HepG2 (cell line): ENCODE results near the gene SCAI. TPM values are rescaled to one million over a fixed set of nuclear protein-coding genes. Genes with fewer than 3 reads are reported as not detected.
A peak's percentile ranks its signal among the peaks of the same experiment; 100 is the strongest.

Experiments
- ASH2L ChIP-seq: fragments of 300-600, 200-600 bp; sonication (generic); IDR thresholded peaks from 2 replicates; pipeline ENCODE4 v1.7.0; 2017; ENCODE audit warnings: low read depth, mild to moderate bottlenecking, moderate library complexity, mixed read lengths, low read length; ENCODE audit not compliant: insufficient read length
- DPF2 ChIP-seq: sonication (generic); formaldehyde crosslinking; IDR thresholded peaks from 2 replicates; pipeline ENCODE4 v1.4.0; 2020; ENCODE audit warnings: mild to moderate bottlenecking, low read depth, missing genetic modification reagents, borderline replicate concordance
- E2F2 ChIP-seq: sonication (generic); formaldehyde crosslinking; IDR thresholded peaks from 2 replicates; pipeline ENCODE4 v1.4.0; 2020; ENCODE audit warnings: missing genetic modification reagents, borderline replicate concordance
- FOXO1 ChIP-seq: sonication (generic); formaldehyde crosslinking; IDR thresholded peaks from 2 replicates; pipeline ENCODE4 v1.4.0; 2020; ENCODE audit warnings: missing genetic modification reagents
- HMG20B ChIP-seq: conservative IDR thresholded peaks from 2 replicates; pipeline ENCODE4 v1.6.1; 2016; ENCODE audit warnings: missing genetic modification reagents, missing compliant biosample characterization
- HOXA3 ChIP-seq: sonication (generic); formaldehyde crosslinking; IDR thresholded peaks from 2 replicates; pipeline ENCODE4 v1.5.0; 2020; ENCODE audit warnings: missing genetic modification reagents
- MED1 ChIP-seq: sonication (generic); formaldehyde crosslinking; IDR thresholded peaks from 2 replicates; pipeline ENCODE4 v1.4.0; 2020; ENCODE audit warnings: missing genetic modification reagents
- NFE2 ChIP-seq: sonication (generic); formaldehyde crosslinking; IDR thresholded peaks from 2 replicates; pipeline ENCODE4 v1.4.0; 2020; ENCODE audit warnings: missing genetic modification reagents
- SIX1 ChIP-seq: sonication (generic); formaldehyde crosslinking; IDR thresholded peaks from 2 replicates; pipeline ENCODE4 v1.4.0; 2020; ENCODE audit warnings: missing genetic modification reagents, borderline replicate concordance
- SKIL ChIP-seq: sonication (generic); formaldehyde crosslinking; IDR thresholded peaks from 2 replicates; pipeline ENCODE4 v1.8.0; 2022; ENCODE audit warnings: missing genetic modification reagents, mild to moderate bottlenecking, moderate library complexity, borderline replicate concordance
- TBX3 ChIP-seq: fragments of 450-650 bp; IDR thresholded peaks from 2 replicates; pipeline ENCODE4 v1.6.1; 2017; ENCODE audit warnings: antibody characterized with exemption, mild to moderate bottlenecking, inconsistent platforms, borderline replicate concordance
- THAP11 ChIP-seq: IDR thresholded peaks from 2 replicates; pipeline ENCODE4 v1.6.1; 2016; ENCODE audit warnings: missing biosample characterization, missing genetic modification reagents
- TRAFD1 ChIP-seq: sonication (generic); formaldehyde crosslinking; IDR thresholded peaks from 2 replicates; pipeline ENCODE4 v1.5.1; 2020; ENCODE audit warnings: missing genetic modification reagents, mild to moderate bottlenecking, borderline replicate concordance
- XRCC5 ChIP-seq: fragments of 200-400 bp; formaldehyde crosslinking; optimal IDR thresholded peaks from 2 replicates; pipeline ENCODE3; 2017; ENCODE audit warnings: mild to moderate bottlenecking, low read length
- ZNF10 ChIP-seq: sonication (generic); formaldehyde crosslinking; IDR thresholded peaks from 2 replicates; pipeline ENCODE4 v1.4.0; 2020; ENCODE audit warnings: mild to moderate bottlenecking, low read depth, missing genetic modification reagents, borderline replicate concordance
- ZNF260 ChIP-seq: sonication (generic); formaldehyde crosslinking; IDR thresholded peaks from 2 replicates; pipeline ENCODE4 v1.4.0; 2020; ENCODE audit warnings: missing genetic modification reagents, low read depth, mild to moderate bottlenecking, borderline replicate concordance
- ZNF570 ChIP-seq: sonication (generic); formaldehyde crosslinking; IDR thresholded peaks from 2 replicates; pipeline ENCODE4 v1.4.0; 2020; ENCODE audit warnings: mild to moderate bottlenecking, missing genetic modification reagents, borderline replicate concordance
- ZNF615 ChIP-seq: sonication (generic); formaldehyde crosslinking; IDR thresholded peaks from 2 replicates; pipeline ENCODE4 v1.5.0; 2020; ENCODE audit warnings: mild to moderate bottlenecking, missing genetic modification reagents, borderline replicate concordance
- polyA plus RNA-seq, 8 experiments: library from polyadenylated mRNA; depleted of rRNA in 3 of 8; stranded (reverse) in 7 of 8; unstranded in 1 of 8; fragments of >200 nt; fragmentation: Illumina TruSeq in 4 of 8; extraction: Trizol in 4 of 8; gene quantifications; 2 replicates each; pipeline versions ENCODE4 v1.2.1 to v1.2.3, GENCODE V29; 2011 to 2016; ENCODE audit warnings: low read depth in 4 of 8, missing spikeins in 1 of 8, mixed read lengths in 1 of 8; ENCODE audit not compliant: insufficient read depth in 1 of 8
- total RNA-seq, 5 experiments: library from RNA; depleted of rRNA; stranded (reverse); fragments of >200 nt; fragmentation: Illumina TruSeq; extraction: Trizol; gene quantifications; 2 replicates each; pipeline ENCODE4 v1.2.3, GENCODE V29; 2016; ENCODE audit warnings: low read depth in 1 of 5

Gene SCAI
- total and polyA plus RNA-seq, 2 of the 13 experiments (the other 11 are each of a cell fraction or from before 2014, with no cell fraction given) = 4.4 to 8.4 TPM

- TF ChIP-seq ZNF570 (CRISPR knock-in tag) (no peak), SIX1 (CRISPR knock-in tag) (0 out of 2 replicates have a peak, but pooled peaks have one; percentile 48), DPF2 (CRISPR knock-in tag) (peak; percentile 87), ZNF260 (CRISPR knock-in tag) (no peak), ZNF615 (no peak), XRCC5 (no peak), ZNF10 (CRISPR knock-in tag) (no peak), MED1 (peak; percentile 47), THAP11 (CRISPR knock-in tag) (peak; percentile 54; the same call in 1 of the 2 replicates), ASH2L (peak; percentile 73), TBX3 (peak; percentile 37; the same call in 1 of the 2 replicates), HMG20B (CRISPR knock-in tag) (no peak), SKIL (CRISPR knock-in tag) (no peak), HOXA3 (CRISPR knock-in tag) (peak; percentile 22; the same call in 1 of the 2 replicates), TRAFD1 (no peak), FOXO1 (CRISPR knock-in tag) (peak; percentile 39; the same call in 1 of the 2 replicates), E2F2 (CRISPR knock-in tag) (no peak), NFE2 (CRISPR knock-in tag) (no peak)
These were observed 193.1 kb downstream of the SCAI start (continued) for GRCh38 chr9:124950050-124950718.
